Pancreas (tissue), 10 donors: ENCODE data around the gene SPIRE1. TPM values are rescaled to one million over a fixed set of nuclear protein-coding genes. Genes with fewer than 3 reads are reported as not detected.
"Not testable (repeated sequence)": the region's sequence is repeated elsewhere in the genome, so short reads cannot be mapped to it uniquely, and the experiment has no call there.

Source experiments
- ATAC-seq, 4 donors: fragments of 200-7000 bp; cut with Tn5 transposase; one replicate each; pipeline versions ENCODE4 v1.8.0 to v1.9.1; 2020; ENCODE audit warnings: mild to moderate bottlenecking in 4 of 4, moderate library complexity in 4 of 4
- DNase-seq, 6 donors: peaks; one replicate each; pipeline ENCODE4 v3.0.0-alpha.2; 2020
- FAIRE-seq: peaks from 2 replicates; lab custom pipeline; 2012; peaks lifted over from hg19 to GRCh38; lab: Jason Lieb, UNC
- H3K27ac ChIP-seq, 4 donors: fragments of 200-600 bp; sonication (generic); 1 replicate in 3 of 4; 2 replicates in 1 of 4; pipeline versions ENCODE4 v1.5.0 to v1.8.0; 2020
- H3K27me3 ChIP-seq, 4 donors: fragments of 200-600 bp; one replicate each; pipeline ENCODE4 v1.8.0; 2021
- H3K36me3 ChIP-seq, 3 donors: fragments of 200-600 bp; sonication (generic) in 1 of 3; one replicate each; pipeline versions ENCODE4 v1.5.0 to v1.8.0; 2020 to 2021
- H3K4me1 ChIP-seq, 3 donors: fragments of 200-600 bp; one replicate each; pipeline ENCODE4 v1.8.0; 2021
- H3K4me3 ChIP-seq, 4 donors: fragments of 200-600 bp; sonication (generic) in 2 of 4; one replicate each; pipeline versions ENCODE4 v1.5.0 to v1.8.0; 2020 to 2021
- H3K9me3 ChIP-seq, 4 donors: fragments of 200-600 bp; one replicate each; pipeline ENCODE4 v1.8.0; 2021
- WGBS, 2 donors: extraction: QIAGEN DNeasy Blood & Tissue Kit; methylation state at CpG; one replicate each; pipeline ENCODE4 v1.1.7; 2013; 5-methylcytosine and 5-hydroxymethylcytosine counted together
- intact Hi-C, 3 donors: fragments of 100-400 bp; cut with DNase I; formaldehyde crosslinking; loops; one replicate each; pipeline versions ENCODE4 v1.11.1 to v1.14.2; 2022
- polyA plus RNA-seq, 2 donors: library from polyadenylated mRNA; stranded (reverse); fragments of 200-250 nt; gene quantifications; one replicate each; pipeline ENCODE4 v1.2.3, GENCODE V29; 2013
- total RNA-seq, 6 donors: library from RNA; stranded (reverse); fragmentation: NEBNext Ultra II Directional in 4 of 6; extraction: Animal tissue kit (Norgen Biotek cat#: 25700) in 4 of 6; gene quantifications; one replicate each; pipeline versions ENCODE4 v1.2.1 to v1.2.4, GENCODE V29; 2021 to 2023
- TF ChIP-seq, protein P1 (sequence below), 4 donors: fragments of 200-600 bp; sonication (generic) in 3 of 4; IDR thresholded peaks; one replicate each; pipeline versions ENCODE4 v1.5.0 to v1.8.0; 2021; ENCODE audit warnings: antibody characterized with exemption in 4 of 4
- donor health status: healthy with polysubstance abuse.
- donor health status: DM: no; HTN: no; CAD: no; lungs with moderate emphysema.
- donor health status: DM: no; HTN: no; CAD: no.
- donor health status: control.
- donor health status: control.
- donor health status: Bipolar disorder and iron deficiency.
- donor health status: DM: yes; HTN: yes; CAD: no.
- donor health status: DM: no; HTN: no; CAD: no.
- donor health status: DM: no; HTN: no; CAD: no.
- donor health status: DM: yes; HTN: yes; CAD: no.

SPIRE1 gene
- total and polyA plus RNA-seq, 8 donors: 2.9 to 17.6 (median 10.0) TPM

DNA sequence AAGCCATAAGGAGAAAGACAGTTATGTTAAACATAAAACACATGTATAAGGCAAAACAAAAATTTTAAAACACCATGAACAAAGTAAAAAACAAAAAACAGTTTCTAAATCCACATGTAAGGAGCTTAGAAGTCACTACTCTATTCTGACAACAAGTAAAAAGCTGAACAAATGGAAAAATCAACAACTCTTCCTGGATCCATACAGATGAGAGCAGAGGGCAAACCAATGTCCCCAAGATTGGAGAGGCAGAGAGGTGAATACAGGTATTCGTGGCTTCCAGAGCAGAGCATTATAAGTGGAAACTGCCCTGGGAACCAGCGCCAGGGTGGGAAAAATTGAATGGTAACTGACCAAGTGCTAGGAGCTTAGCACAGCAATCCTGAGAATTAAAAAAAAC, 93.5 kb downstream of the SPIRE1 start:
- TF ChIP-seq, protein P1, sequence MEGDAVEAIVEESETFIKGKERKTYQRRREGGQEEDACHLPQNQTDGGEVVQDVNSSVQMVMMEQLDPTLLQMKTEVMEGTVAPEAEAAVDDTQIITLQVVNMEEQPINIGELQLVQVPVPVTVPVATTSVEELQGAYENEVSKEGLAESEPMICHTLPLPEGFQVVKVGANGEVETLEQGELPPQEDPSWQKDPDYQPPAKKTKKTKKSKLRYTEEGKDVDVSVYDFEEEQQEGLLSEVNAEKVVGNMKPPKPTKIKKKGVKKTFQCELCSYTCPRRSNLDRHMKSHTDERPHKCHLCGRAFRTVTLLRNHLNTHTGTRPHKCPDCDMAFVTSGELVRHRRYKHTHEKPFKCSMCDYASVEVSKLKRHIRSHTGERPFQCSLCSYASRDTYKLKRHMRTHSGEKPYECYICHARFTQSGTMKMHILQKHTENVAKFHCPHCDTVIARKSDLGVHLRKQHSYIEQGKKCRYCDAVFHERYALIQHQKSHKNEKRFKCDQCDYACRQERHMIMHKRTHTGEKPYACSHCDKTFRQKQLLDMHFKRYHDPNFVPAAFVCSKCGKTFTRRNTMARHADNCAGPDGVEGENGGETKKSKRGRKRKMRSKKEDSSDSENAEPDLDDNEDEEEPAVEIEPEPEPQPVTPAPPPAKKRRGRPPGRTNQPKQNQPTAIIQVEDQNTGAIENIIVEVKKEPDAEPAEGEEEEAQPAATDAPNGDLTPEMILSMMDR (IDR thresholded peaks at IDR 0.05): no peak
- H3K9me3 ChIP-seq: no peaks in the 10 kb centered on the region
- 86 to 94% methylated on average over 2 of the region's 2 CpGs for WGBS, 2 donors
- intact Hi-C loops: no loop called here
- no peak overlapping the region for H3K4me3 ChIP-seq
- FAIRE-seq (no peak), ATAC-seq (no peak), DNase-seq (no peak)
- H3K4me1 ChIP-seq: no peaks in the 10 kb centered on the region
- H3K27me3 ChIP-seq: no peaks in the 10 kb centered on the region
- no peaks in the 10 kb centered on the region for H3K36me3 ChIP-seq
- no peak overlapping the region for H3K27ac ChIP-seq

DNA sequence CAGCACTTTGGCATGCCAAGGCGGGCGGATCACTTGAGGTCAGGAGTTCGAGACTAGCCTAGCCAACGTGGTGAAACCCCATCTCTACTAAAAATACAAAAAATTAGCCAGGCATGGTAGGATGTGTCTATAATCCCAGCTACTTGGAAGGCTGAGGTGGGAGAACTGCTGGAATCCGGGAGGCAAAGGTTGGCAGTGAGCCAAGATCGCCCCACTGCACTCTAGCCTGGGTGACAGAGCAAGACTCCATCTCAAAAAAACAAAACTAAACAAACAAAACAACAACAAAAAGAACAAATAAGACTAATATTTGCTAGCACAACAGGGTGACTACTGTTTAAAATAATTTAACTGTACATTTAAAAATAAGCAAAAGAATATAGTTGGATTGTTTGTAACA, 97.3 kb downstream of the SPIRE1 start:
- 70 to 77% methylated on average over 6 of the region's 6 CpGs for WGBS, 2 donors
- not testable (repeated sequence) for FAIRE-seq, H3K4me1 ChIP-seq

DNA sequence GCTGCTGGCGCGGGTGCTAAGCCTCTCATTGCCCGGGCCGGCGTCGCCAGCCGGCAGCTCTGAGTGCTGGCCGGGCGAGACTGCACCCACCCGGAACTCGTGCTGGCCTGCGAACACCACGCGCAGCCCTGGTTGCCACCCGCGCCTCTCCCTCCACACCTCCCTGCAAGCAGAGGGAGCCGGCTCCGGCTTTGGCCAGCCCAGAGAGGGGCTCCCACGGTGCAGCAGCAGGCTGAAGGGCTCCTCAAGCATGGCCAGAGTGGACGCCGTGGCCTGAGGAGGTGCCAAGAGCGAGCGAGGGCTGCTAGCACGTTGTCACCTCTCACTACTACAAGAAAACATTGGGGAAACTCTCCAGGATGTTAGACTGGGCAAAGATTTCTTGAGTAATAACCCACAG, 98.6 kb downstream of the SPIRE1 start:
- intact Hi-C loops: no loop called here
- no peak overlapping the region for H3K4me3 ChIP-seq
- H3K36me3 ChIP-seq: no peaks in the 10 kb centered on the region
- no peak overlapping the region for H3K27ac ChIP-seq
- FAIRE-seq (no peak), DNase-seq (peak in 1 of 6 donors; percentile 62), ATAC-seq (no peak)
- no peaks in the 10 kb centered on the region for H3K27me3 ChIP-seq
- no peaks in the 10 kb centered on the region for H3K9me3 ChIP-seq
- TF ChIP-seq, protein P1 (IDR thresholded peaks at IDR 0.05): no peak
- 97 to 98% methylated on average over 24 of the region's 24 CpGs for WGBS, 2 donors
- H3K4me1 ChIP-seq: no peaks in the 10 kb centered on the region

More for the DNA sequence above, 97.3 kb downstream of the SPIRE1 start:
- H3K36me3 ChIP-seq, H3K27me3 ChIP-seq, H3K9me3 ChIP-seq, H3K4me3 ChIP-seq, intact Hi-C loops, H3K27ac ChIP-seq, DNase-seq, ATAC-seq: not testable (repeated sequence)

DNA sequence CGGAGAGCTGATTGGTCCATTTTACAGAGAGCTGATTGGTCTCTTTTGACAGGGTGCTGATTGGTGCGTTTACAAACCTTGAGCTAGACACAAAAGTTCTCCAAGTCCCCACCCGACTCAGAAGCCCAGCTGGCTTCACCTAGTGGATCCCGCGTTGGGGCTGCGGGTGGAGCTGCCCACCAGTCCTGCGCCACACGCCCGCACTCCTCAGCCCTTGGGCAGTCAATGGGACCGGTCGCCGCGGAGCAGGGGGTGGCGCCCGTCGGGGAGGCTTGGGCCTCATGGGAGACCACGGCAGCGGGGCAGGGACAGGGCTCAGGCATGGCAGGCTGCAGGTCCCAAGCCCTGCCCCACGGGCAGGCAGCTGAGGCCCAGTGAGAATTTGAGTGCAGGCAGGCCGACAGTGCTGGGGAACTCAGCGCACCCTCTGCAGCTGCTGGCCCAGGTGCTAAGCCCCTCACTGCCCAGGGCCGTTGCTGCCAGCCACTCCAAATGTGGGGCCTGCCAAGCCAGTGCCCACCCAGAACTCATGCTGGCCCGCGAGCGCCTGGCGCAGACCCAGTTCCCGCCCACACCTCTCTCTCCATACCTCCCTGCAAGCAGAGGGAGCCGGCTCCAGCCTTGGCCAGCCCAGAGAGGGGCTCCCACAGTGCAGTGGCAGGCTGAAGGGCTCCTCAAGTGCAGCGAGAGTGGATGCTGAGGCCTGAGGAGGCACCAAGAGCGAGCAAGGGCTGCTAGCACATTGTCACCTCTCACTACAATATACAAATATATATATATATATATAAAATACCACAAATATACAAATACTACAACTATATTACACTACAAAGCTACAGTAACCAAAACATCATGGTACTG, 100.7 kb downstream of the SPIRE1 start:
- intact Hi-C loops: no loop called here
- WGBS, 2 donors: 97% methylated on average over 29 to 30 of the region's 30 CpGs
- TF ChIP-seq, protein P1 (IDR thresholded peaks at IDR 0.05): no peak
- ATAC-seq: no peak
- Histone ChIP-seq H3K36me3 (no peaks in the 10 kb centered on the region), H3K27ac (no peak overlapping the region), H3K4me1 (no peaks in the 10 kb centered on the region), H3K9me3 (no peaks in the 10 kb centered on the region), H3K27me3 (no peaks in the 10 kb centered on the region), H3K4me3 (no peak overlapping the region)
- no peak for FAIRE-seq
- DNase-seq: peak in 1 of 6 donors; percentile 51

DNA sequence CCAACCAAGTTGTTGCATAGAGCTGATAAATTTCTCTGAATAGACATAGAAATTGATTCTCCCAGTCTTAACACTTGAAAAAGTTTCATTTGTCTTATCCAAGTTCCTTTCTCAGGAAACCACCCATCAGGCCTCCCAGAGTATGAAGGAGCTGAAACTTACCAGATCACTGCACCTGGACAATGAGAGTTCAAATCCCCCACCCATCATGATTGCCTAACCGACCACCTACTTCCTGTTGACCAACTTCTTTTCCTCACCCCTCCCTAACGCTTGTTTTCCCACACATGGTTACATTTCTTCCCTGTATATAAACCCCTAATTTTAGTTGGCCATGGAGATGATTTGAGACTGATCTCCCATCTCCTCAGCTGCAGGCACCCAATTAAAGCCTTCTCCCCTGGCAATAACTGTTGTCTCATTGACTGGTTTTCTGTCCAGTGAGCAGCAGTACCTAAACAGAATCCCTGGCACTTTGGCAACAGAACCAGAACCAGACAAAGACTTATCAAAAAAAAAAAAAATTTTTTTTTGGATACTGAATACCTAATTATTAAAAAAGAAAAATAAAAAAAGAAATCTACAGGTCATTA, 103.0 kb downstream of the SPIRE1 start:
- WGBS, 2 donors: 94 to 95% methylated on average over 2 of the region's 2 CpGs
- H3K4me3 ChIP-seq: no peak overlapping the region
- H3K27me3 ChIP-seq: no peaks in the 10 kb centered on the region
- H3K9me3 ChIP-seq: no peaks in the 10 kb centered on the region
- DNase-seq: no peak
- no peak overlapping the region for H3K27ac ChIP-seq
- TF ChIP-seq, protein P1 (IDR thresholded peaks at IDR 0.05): no peak
- H3K4me1 ChIP-seq: no peaks in the 10 kb centered on the region
- intact Hi-C loops: no loop called here
- FAIRE-seq: no peak
- no peak for ATAC-seq
- no peaks in the 10 kb centered on the region for H3K36me3 ChIP-seq
